K562 (cell line): Measurements from ENCODE around the gene CCSER2. TPM values are rescaled to one million over a fixed set of nuclear protein-coding genes. Genes with fewer than 3 reads are reported as not detected.
A peak's percentile ranks its signal among the peaks of the same experiment; 100 is the strongest.

Experiments
- ATAC-seq: fragments of 200-7000 bp; cut with Tn5 transposase; 3 replicates; pipeline ENCODE4 v1.9.1; 2020; ENCODE audit warnings: moderate library complexity
- BruUV-seq: library from RNA; stranded (reverse); fragments of 400-500 nt; replicated peaks from 2 replicates; lab custom pipeline; 2021; lab: Mats Ljungman, UMichigan
- CTCF ChIA-PET: fragments of 300-600 bp; formaldehyde crosslinking; extraction: SDS; loops from one replicate; lab custom pipeline; 2021; ENCODE audit warnings: low intra/inter-chr PET ratio; lab: Yijun Ruan, JAX
- POLR2A ChIA-PET: fragments of 300-600, 350-650 bp; sonication (Branson Sonifier 250); formaldehyde crosslinking; extraction: SDS; loops from one replicate; lab custom pipeline; 2021; ENCODE audit warnings: antibody characterized with exemption, inconsistent platforms; lab: Yijun Ruan, JAX
- DNase-seq, 4 experiments: peaks; one replicate each; pipeline versions ENCODE4 v3.0.0 to v3.0.0-alpha.2; 2011 to 2018; ENCODE audit warnings: low spot score in 3 of 4, mixed read lengths in 3 of 4; ENCODE audit errors: extremely low read depth in 1 of 4
- FAIRE-seq: peaks from 2 replicates; lab custom pipeline; 2011; peaks lifted over from hg19 to GRCh38; lab: Jason Lieb, UNC
- H2AFZ ChIP-seq: 2 replicates; pipeline ENCODE4 v1.6.0; 2011; ENCODE audit warnings: low read depth, low read length, control low read depth, inconsistent platforms
- H3K27ac ChIP-seq: fragments of 200-600 bp; 3 replicates; pipeline ENCODE4 v1.8.0; 2011; ENCODE audit warnings: low read depth, mild to moderate bottlenecking, control low read depth, inconsistent platforms, low read length, moderate library complexity, mixed read lengths; ENCODE audit errors: extremely low read depth
- H3K27me3 ChIP-seq, 2 experiments: fragments of 300-600 bp in 1 of 2; 2 replicates in 1 of 2; 3 replicates in 1 of 2; pipeline versions ENCODE4 v1.6.0 to v1.8.0; 2011; ENCODE audit warnings: inconsistent platforms in 2 of 2, low read length in 2 of 2, mild to moderate bottlenecking in 1 of 2, mixed read lengths in 1 of 2, moderate library complexity in 1 of 2; ENCODE audit not compliant: control insufficient read depth in 2 of 2, insufficient read depth in 2 of 2
- H3K36me3 ChIP-seq: fragments of 300-600 bp; 3 replicates; pipeline ENCODE4 v1.8.0; 2011; ENCODE audit warnings: mild to moderate bottlenecking, low read length, inconsistent platforms; ENCODE audit not compliant: control insufficient read depth, insufficient read depth
- H3K4me1 ChIP-seq, 2 experiments: fragments of 200-600 bp in 1 of 2; replicated peaks in 1 of 2; 2 replicates in 1 of 2; 3 replicates in 1 of 2; pipeline versions ENCODE4 v1.5.1 to v1.8.0; 2011; ENCODE audit warnings: inconsistent platforms in 2 of 2, low read length in 2 of 2, mild to moderate bottlenecking in 1 of 2, mixed read lengths in 1 of 2, moderate library complexity in 1 of 2; ENCODE audit not compliant: control insufficient read depth in 2 of 2, insufficient read depth in 2 of 2
- H3K4me2 ChIP-seq: 2 replicates; pipeline ENCODE4 v1.6.1; 2011; ENCODE audit warnings: low read length, control low read depth, inconsistent platforms, mixed read lengths; ENCODE audit not compliant: insufficient read depth
- H3K4me3 ChIP-seq: fragments of 200-600 bp; sonication (generic), shearing (Covaris generic); 2 replicates; pipeline ENCODE4 v1.5.1; 2016; ENCODE audit warnings: control low read depth, inconsistent platforms
- H3K79me2 ChIP-seq: fragments of 200-600 bp; 3 replicates; pipeline ENCODE4 v1.8.0; 2011; ENCODE audit warnings: low read length, inconsistent platforms; ENCODE audit not compliant: control insufficient read depth, insufficient read depth
- H3K9ac ChIP-seq, 2 experiments: 2 replicates each; pipeline versions ENCODE4 v1.6.0 to v1.6.1; 2011; ENCODE audit warnings: low read depth in 2 of 2, low read length in 2 of 2, control low read depth in 1 of 2, inconsistent platforms in 1 of 2, mild to moderate bottlenecking in 1 of 2, mixed read lengths in 1 of 2; ENCODE audit not compliant: insufficient read depth in 1 of 2
- H3K9me1 ChIP-seq: one replicate; pipeline ENCODE4 v1.6.0; 2011; ENCODE audit warnings: inconsistent platforms, mild to moderate bottlenecking, low read length, moderate library complexity; ENCODE audit not compliant: control insufficient read depth, insufficient read depth
- H3K9me3 ChIP-seq: replicated peaks from 2 replicates; pipeline ENCODE4 v1.5.1; 2011; ENCODE audit warnings: low read depth, low read length, inconsistent platforms; ENCODE audit not compliant: control insufficient read depth, insufficient read depth
- H4K20me1 ChIP-seq: replicated peaks from 2 replicates; pipeline ENCODE4 v1.6.1; 2011; ENCODE audit warnings: low read length, inconsistent platforms, mixed read lengths; ENCODE audit not compliant: control insufficient read depth, insufficient read depth
- FIP1L1 ChIP-seq: fragments of 200-400 bp; formaldehyde crosslinking; IDR thresholded peaks from 2 replicates; pipeline ENCODE4 v1.6.1; 2018; ENCODE audit warnings: mild to moderate bottlenecking, low read depth, low read length; ENCODE audit not compliant: poor library complexity, severe bottlenecking
- MTA2 ChIP-seq: fragments of 450-650 bp; IDR thresholded peaks from 2 replicates; pipeline ENCODE4 v1.6.1; 2016; ENCODE audit warnings: low read depth
- POLR2AphosphoS5 ChIP-seq: IDR thresholded peaks from 2 replicates; pipeline ENCODE4 v1.6.1; 2011; ENCODE audit warnings: mild to moderate bottlenecking, low read depth, low read length, moderate library complexity; ENCODE audit not compliant: control insufficient read depth, insufficient read depth
- PPARD ChIP-seq: fragments of 250-450 bp; sonication (Bioruptor Pico); IDR thresholded peaks from 2 replicates; pipeline ENCODE4 v1.8.0; 2022; ENCODE audit warnings: inconsistent platforms, mild to moderate bottlenecking, moderate library complexity
- SAFB2 ChIP-seq: fragments of 200-400 bp; formaldehyde crosslinking; IDR thresholded peaks from 2 replicates; pipeline ENCODE4 v1.6.1; 2018; ENCODE audit warnings: borderline replicate concordance, low read length, low read depth, moderate library complexity; ENCODE audit not compliant: severe bottlenecking
- SMAD3 ChIP-seq: fragments of 450-650 bp; formaldehyde crosslinking; conservative IDR thresholded peaks from 2 replicates; pipeline ENCODE4 v1.4.0; 2020; ENCODE audit warnings: mild to moderate bottlenecking
- ZNF174 ChIP-seq: fragments of 250-450 bp; sonication (Bioruptor Pico); IDR thresholded peaks from 2 replicates; pipeline ENCODE4 v1.4.0; 2020; ENCODE audit warnings: mild to moderate bottlenecking
- ZNF668 ChIP-seq: fragments of 250-450 bp; sonication (Bioruptor Pico); IDR thresholded peaks from 2 replicates; pipeline ENCODE4 v1.8.0; 2022; ENCODE audit warnings: mild to moderate bottlenecking, inconsistent platforms
- WGBS: fragments of 100-300 bp; shearing (Covaris generic); methylation state at CpG from one replicate; pipeline ENCODE4 v1.1.6; 2016; ENCODE audit warnings: low coverage, mixed read lengths; ENCODE audit not compliant: insufficient coverage; ENCODE audit errors: missing lambda C conversion rate; 5-methylcytosine and 5-hydroxymethylcytosine counted together
- in situ Hi-C: fragments of 300-500 bp; cut with MboI; formaldehyde crosslinking; loops from 4 replicates; pipeline ENCODE4 v1.15.0; 2018; ENCODE audit warnings: inconsistent platforms, mixed read lengths
- intact Hi-C: fragments of 100-400 bp; cut with micrococcal nuclease; formaldehyde crosslinking; loops from 2 replicates; pipeline ENCODE4 v1.14.2; 2022
- polyA plus RNA-seq, 8 experiments: library from polyadenylated mRNA; depleted of rRNA in 4 of 8; stranded (reverse) in 5 of 8; unstranded in 3 of 8; fragments of >200 nt; fragmentation: Nextera tagmentation in 2 of 8; fragmentation: Illumina TruSeq in 1 of 8; extraction: Ambion mirVana in 2 of 8; extraction: Trizol in 1 of 8; gene quantifications; 2 replicates each; pipeline versions ENCODE4 v1.2.1 to v1.2.3, GENCODE V29; 2011 to 2014; ENCODE audit warnings: inconsistent platforms in 1 of 8, missing spikeins in 1 of 8
- total RNA-seq, 7 experiments: library from RNA; depleted of rRNA in 6 of 7; stranded (reverse); fragments of >200 nt in 6 of 7; fragmentation: Illumina TruSeq in 2 of 7; extraction: Trizol in 2 of 7; gene quantifications; 2 replicates each; pipeline versions ENCODE4 v1.2.1 to v1.2.3, GENCODE V29; 2011 to 2021; ENCODE audit warnings: low replicate concordance in 1 of 7
- TF ChIP-seq, protein P1 (sequence below): fragments of 200-800 bp; sonication (Bioruptor generic); IDR thresholded peaks from 2 replicates; pipeline ENCODE4 v1.6.1; 2016; ENCODE audit warnings: missing genetic modification characterization, missing compliant biosample characterization

Gene CCSER2
- total and polyA plus RNA-seq, 9 of the 15 experiments (the other 6 are each of a cell fraction or from before 2014, with no cell fraction given), result 2.7 to 15.1 (median 9.7) TPM

- Histone ChIP-seq H3K9ac (no peak overlapping the region), H3K79me2 (no peaks in the 10 kb centered on the region), H3K27me3 (no peaks in the 10 kb centered on the region), H4K20me1 (no peaks in the 10 kb centered on the region), H3K4me1 (peaks cover 0 to 11% of the 10 kb centered on the region in 2 experiments; a peak in 3 of 5 replicates), H3K9me1 (no peaks in the 10 kb centered on the region), H3K4me2 (no peak overlapping the region), H3K36me3 (no peaks in the 10 kb centered on the region), H3K27ac (no peak overlapping the region), H3K9me3 (peaks cover 4% of the 10 kb centered on the region; the same call in 1 of the 2 replicates), H2AFZ (no peak overlapping the region), H3K4me3 (no peak overlapping the region)
- DNase-seq (no peak), ATAC-seq (peak; percentile 19; the same call in 1 of the 3 replicates), FAIRE-seq (no peak)
- no TSS peak for BruUV-seq
- intact Hi-C loops, result no loop called here
- in situ Hi-C loops, result no loop called here
- ChIA-PET CTCF (interaction anchor here (0.5 kb wide), 1 partner anchor 22 kb away, joined by 3 read pairs; no protein-coding TSS in a partner anchor), POLR2A (interaction anchor here (0.6 to 1.5 kb wide), 4 partner anchors 7 to 157 kb away, joined by 3 read pairs; no protein-coding TSS in a partner anchor)
- TF ChIP-seq PPARD (CRISPR knock-in tag), result no peak
- no peak for TF ChIP-seq ZNF668
- no peak for TF ChIP-seq POLR2AphosphoS5
- TF ChIP-seq SAFB2, result no peak
- TF ChIP-seq, protein P1, sequence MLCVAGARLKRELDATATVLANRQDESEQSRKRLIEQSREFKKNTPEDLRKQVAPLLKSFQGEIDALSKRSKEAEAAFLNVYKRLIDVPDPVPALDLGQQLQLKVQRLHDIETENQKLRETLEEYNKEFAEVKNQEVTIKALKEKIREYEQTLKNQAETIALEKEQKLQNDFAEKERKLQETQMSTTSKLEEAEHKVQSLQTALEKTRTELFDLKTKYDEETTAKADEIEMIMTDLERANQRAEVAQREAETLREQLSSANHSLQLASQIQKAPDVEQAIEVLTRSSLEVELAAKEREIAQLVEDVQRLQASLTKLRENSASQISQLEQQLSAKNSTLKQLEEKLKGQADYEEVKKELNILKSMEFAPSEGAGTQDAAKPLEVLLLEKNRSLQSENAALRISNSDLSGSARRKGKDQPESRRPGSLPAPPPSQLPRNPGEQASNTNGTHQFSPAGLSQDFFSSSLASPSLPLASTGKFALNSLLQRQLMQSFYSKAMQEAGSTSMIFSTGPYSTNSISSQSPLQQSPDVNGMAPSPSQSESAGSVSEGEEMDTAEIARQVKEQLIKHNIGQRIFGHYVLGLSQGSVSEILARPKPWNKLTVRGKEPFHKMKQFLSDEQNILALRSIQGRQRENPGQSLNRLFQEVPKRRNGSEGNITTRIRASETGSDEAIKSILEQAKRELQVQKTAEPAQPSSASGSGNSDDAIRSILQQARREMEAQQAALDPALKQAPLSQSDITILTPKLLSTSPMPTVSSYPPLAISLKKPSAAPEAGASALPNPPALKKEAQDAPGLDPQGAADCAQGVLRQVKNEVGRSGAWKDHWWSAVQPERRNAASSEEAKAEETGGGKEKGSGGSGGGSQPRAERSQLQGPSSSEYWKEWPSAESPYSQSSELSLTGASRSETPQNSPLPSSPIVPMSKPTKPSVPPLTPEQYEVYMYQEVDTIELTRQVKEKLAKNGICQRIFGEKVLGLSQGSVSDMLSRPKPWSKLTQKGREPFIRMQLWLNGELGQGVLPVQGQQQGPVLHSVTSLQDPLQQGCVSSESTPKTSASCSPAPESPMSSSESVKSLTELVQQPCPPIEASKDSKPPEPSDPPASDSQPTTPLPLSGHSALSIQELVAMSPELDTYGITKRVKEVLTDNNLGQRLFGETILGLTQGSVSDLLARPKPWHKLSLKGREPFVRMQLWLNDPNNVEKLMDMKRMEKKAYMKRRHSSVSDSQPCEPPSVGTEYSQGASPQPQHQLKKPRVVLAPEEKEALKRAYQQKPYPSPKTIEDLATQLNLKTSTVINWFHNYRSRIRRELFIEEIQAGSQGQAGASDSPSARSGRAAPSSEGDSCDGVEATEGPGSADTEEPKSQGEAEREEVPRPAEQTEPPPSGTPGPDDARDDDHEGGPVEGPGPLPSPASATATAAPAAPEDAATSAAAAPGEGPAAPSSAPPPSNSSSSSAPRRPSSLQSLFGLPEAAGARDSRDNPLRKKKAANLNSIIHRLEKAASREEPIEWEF, result no peak
- TF ChIP-seq MTA2, result no peak
- no peak for TF ChIP-seq FIP1L1
- TF ChIP-seq SMAD3, result no peak
- no peak for TF ChIP-seq ZNF174 (CRISPR knock-in tag)
- WGBS, result 9% methylated on average over 9 of the region's 9 CpGs
These were observed 194.4 kb downstream of the CCSER2 start for GRCh38 chr10:84522612-84523462.
